ENCODE results near the gene SUFU.
"Not testable (repeated sequence)": the region's sequence is repeated elsewhere in the genome, so short reads cannot be mapped to it uniquely, and the experiment has no call there.

The SUFU gene

GRCh38 chr10:102503264-102504178 is at the start of gene SUFU:
Gene SUFU, plus strand, starts transcription at chr10:102503972. Its CDS starts 181 bp downstream, at chr10:102504153.
- in situ Hi-C loops (cut with HindIII; ENCODE audit: low sequenced_read_pairs): loop anchor here (10.0 kb wide), 1 partner anchor 71 kb away; no protein-coding TSS in a partner anchor
- H3K4me3 ChIP-seq (ENCODE audit: low read depth, low read length): peak within 1 kb of the TSS; percentile 95
- peak; percentile 98 for DNase-seq (ENCODE audit: low read depth, low spot score)
- TF ChIP-seq, protein P1, sequence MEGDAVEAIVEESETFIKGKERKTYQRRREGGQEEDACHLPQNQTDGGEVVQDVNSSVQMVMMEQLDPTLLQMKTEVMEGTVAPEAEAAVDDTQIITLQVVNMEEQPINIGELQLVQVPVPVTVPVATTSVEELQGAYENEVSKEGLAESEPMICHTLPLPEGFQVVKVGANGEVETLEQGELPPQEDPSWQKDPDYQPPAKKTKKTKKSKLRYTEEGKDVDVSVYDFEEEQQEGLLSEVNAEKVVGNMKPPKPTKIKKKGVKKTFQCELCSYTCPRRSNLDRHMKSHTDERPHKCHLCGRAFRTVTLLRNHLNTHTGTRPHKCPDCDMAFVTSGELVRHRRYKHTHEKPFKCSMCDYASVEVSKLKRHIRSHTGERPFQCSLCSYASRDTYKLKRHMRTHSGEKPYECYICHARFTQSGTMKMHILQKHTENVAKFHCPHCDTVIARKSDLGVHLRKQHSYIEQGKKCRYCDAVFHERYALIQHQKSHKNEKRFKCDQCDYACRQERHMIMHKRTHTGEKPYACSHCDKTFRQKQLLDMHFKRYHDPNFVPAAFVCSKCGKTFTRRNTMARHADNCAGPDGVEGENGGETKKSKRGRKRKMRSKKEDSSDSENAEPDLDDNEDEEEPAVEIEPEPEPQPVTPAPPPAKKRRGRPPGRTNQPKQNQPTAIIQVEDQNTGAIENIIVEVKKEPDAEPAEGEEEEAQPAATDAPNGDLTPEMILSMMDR (IDR thresholded peaks at IDR 0.05; ENCODE audit: low read depth, low read length): peak; percentile 91

DNA sequence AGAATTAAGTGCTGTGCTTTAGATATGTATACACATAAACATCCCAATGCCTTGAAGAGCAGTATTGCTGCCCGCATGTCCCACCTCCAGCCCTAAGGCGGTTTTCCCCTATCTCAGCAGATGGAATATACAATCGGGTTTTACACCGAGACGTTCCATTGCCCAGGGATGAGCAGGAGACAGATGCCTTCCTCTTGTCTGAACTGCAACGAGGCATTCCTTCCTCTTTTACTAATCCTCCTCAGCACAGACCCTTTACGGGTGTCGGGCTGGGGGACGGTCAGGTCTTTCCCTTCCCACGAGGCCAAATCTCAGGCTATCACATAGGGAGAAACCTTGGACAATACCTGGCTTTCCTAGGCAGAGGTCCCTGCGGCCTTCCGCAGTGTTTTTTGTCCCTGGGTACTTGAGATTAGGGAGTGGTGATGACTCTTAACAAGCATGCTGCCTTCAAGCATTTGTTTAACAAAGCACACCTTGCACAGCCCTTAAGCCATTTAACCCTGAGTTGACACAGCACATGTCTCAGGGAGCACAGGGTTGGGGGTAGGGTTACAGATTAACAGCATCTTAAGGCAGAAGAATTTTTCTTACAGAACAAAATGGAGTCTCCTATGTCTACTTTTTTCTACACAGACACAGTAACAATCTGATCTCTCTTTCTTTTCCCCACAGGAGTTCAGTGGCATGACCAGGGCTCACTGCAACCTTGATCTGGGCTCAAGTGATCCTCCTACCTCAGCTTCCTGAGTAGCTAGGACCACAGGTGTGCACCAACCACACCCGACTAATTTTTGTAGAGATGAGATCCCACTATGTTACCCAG is 48.9 kb upstream of the SUFU start:
- in situ Hi-C loops (cut with HindIII; ENCODE audit: low sequenced_read_pairs); DNase-seq (ENCODE audit: low read depth, low spot score); H3K4me3 ChIP-seq (ENCODE audit: low read depth, low read length): not testable (repeated sequence)

- peak; percentile 79 for DNase-seq (ENCODE audit: low read depth, low spot score)
- TF ChIP-seq, protein P1 (IDR thresholded peaks at IDR 0.05; ENCODE audit: low read depth, low read length): no peak
- no peak overlapping the region for H3K4me3 ChIP-seq (ENCODE audit: low read depth, low read length)
- in situ Hi-C loops (cut with HindIII; ENCODE audit: low sequenced_read_pairs): no loop called here
These were observed 47.8 kb upstream of the SUFU start for GRCh38 chr10:102455893-102456471.

DNA sequence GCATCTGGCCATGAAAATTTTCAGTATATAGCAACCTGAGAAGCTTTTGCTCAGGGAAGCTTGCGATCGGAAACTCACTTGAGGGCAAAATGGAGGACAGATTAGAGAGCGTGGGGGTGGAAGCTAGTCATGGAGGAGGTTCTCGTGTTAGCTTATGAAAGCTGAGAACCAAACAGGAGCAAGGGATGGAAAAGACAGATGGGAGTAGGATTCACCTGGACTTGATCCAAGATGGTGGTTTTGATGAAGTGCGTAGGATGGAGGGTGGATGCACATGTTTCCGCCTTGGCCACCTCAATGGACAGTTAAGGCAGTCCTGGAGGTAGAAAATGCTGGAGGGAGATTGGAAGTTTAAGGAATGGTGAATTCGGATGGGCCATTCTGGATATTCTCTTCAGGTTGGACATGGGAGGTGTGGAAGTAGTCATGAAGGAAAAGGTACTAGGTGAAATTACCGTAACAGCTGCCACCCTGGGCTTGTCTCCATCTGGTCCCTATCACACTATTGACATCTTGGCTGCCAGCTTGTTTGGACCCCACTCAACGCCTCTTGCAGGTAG is 46.1 kb upstream of the SUFU start:
- in situ Hi-C loops (cut with HindIII; ENCODE audit: low sequenced_read_pairs): no loop called here
- no peak overlapping the region for H3K4me3 ChIP-seq (ENCODE audit: low read depth, low read length)
- DNase-seq (ENCODE audit: low read depth, low spot score): no peak
- TF ChIP-seq, protein P1 (IDR thresholded peaks at IDR 0.05; ENCODE audit: low read depth, low read length): no peak

DNA sequence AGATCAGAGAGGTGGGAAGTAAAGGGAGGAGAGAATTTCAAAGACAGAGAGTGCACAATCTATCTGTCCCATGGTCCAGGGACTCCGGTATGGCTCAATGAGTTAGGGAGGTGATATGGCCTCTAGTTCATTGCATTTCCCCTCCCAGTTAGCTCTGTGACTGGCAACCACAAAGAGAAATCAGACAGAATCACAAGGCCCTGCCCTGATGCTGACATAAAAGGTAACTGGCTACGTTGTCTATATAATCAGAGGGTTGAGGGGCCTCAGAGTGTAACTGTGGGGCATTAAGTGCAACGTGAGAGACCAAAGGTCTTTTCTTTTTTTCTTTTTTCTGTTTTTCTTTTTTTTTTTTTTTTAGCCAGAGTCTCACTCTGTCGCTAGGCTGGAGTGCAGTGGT is 45.1 kb upstream of the SUFU start:
- TF ChIP-seq, protein P1 (IDR thresholded peaks at IDR 0.05; ENCODE audit: low read depth, low read length): no peak
- DNase-seq (ENCODE audit: low read depth, low spot score): no peak
- H3K4me3 ChIP-seq (ENCODE audit: low read depth, low read length): no peak overlapping the region
- in situ Hi-C loops (cut with HindIII; ENCODE audit: low sequenced_read_pairs): no loop called here

DNA sequence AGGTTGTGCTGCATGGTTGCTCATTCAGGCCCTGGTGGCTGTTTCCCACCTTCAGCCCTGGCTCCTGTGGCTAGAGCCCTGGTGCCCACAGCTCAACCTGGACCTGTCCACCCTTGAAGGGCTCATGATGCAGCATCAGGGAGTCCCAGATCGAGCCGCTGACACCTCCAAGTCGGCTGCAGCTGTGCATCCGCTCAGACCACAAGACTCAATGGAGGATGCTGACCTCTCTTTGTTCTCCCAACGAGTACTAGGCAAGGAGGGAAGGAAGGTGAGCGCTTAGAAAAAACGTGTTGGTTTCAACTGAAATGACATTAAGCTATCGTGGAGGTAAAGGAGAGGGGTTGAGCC is 43.0 kb upstream of the SUFU start:
- DNase-seq (ENCODE audit: low read depth, low spot score): no peak
- in situ Hi-C loops (cut with HindIII; ENCODE audit: low sequenced_read_pairs): no loop called here
- peak overlapping the region; percentile 55 for H3K4me3 ChIP-seq (ENCODE audit: low read depth, low read length)
- TF ChIP-seq, protein P1 (IDR thresholded peaks at IDR 0.05; ENCODE audit: low read depth, low read length): no peak

All from astrocyte of the spinal cord (primary cell).